A549 (cell line): Measurements from ENCODE around the gene VWA5B1.

Source experiments
- CTCF ChIP-seq: fragments of >200 bp; sonication (Bioruptor Twin); formaldehyde crosslinking; IDR thresholded peaks from 3 replicates; pipeline ENCODE4 v1.5.1; 2016
- FOSL2 ChIP-seq, 2 experiments: fragments of 450-650 bp in 1 of 2; fragments of >200 bp in 1 of 2; sonication (Bioruptor Twin) in 1 of 2; formaldehyde crosslinking; IDR thresholded peaks; 2 replicates each; pipeline versions ENCODE4 v1.5.0 to v1.6.1; 2016 to 2020; ENCODE audit warnings: mild to moderate bottlenecking in 1 of 2, moderate library complexity in 1 of 2
- POLR2A ChIP-seq: IDR thresholded peaks from 2 replicates; pipeline ENCODE4 v1.6.1; 2012; ENCODE audit warnings: mild to moderate bottlenecking, low read length

GRCh38 chr1:20390589-20391331 is 100.1 kb downstream of the VWA5B1 start:
- no peak for TF ChIP-seq CTCF
- TF ChIP-seq POLR2A = no peak
- no peak for TF ChIP-seq FOSL2 (IDR thresholded peaks at IDR 0.05)
- no peak for TF ChIP-seq FOSL2 (CRISPR knock-in tag; IDR thresholded peaks at IDR 0.05)
